ENCODE measurements around the gene RBFOX2.
"Not testable (repeated sequence)": the region's sequence is repeated elsewhere in the genome, so short reads cannot be mapped to it uniquely, and the experiment has no call there.

RBFOX2 gene

GRCh38 chr22:36003972-36004674 is 24.5 kb downstream of the RBFOX2 start:
- DNase-seq, result no peak

- DNase-seq, result no peak
These were observed 25.8 kb downstream of the RBFOX2 start for GRCh38 chr22:36002718-36003260.

DNA sequence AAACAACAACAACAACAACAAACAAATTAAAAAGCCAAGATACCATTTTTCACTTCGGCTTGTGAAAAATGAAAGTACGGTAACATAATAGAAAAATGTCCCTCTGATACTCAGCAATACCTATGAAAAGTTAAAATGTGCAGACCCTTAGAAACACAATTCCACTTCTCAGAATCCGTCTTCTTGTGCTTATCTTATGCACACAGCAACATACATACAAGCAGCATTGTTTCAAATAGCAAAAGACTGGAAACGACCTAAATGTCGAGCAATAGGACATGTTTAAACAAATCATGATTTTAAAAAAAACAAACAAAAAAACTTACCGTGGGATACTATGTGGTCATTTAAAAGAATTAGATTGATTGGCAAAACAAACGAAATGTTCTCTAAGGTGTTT is 26.5 kb downstream of the RBFOX2 start:
- no peak for DNase-seq

DNA sequence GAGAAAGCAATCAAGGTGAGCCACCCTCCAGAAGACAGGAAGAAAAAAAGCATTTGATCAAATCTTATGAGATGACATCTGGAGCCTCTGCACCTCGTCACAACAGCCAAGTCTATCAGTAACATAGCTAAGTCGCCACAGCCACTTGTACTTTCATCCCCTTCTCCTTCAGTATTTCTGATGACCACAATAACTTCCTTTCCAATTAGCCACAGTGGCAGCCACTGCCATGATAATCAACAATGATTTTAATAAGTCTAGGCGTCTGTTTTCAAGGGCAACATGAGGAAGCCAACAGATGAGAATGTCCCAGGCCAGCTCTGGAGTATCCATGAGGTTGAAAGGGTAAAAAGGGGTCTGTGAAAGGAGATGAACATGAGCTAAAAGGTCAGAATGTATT is 29.9 kb downstream of the RBFOX2 start:
- DNase-seq, result no peak

DNA sequence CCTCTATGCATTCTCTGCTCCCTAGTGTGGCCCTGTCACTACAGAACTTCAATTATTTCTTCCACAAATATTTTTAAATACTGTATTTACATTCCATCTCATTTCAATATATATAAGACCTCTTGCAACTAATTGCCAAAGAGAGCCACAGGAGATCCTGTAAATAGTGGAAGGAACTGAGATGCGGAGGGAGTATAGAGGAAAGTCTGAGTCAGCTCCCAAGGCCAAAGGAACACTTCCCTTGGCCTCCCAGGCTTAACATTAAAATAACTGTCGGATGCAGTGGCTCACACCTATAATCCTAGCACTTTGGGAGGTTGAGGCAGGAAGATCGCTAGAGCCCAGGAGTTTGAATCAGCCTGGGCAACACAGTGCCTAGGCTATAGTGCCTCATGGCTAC is 31.2 kb downstream of the RBFOX2 start:
- DNase-seq, result no peak

GRCh38 chr22:35996596-35996995 is 32.0 kb downstream of the RBFOX2 start:
- no peak for DNase-seq

DNA sequence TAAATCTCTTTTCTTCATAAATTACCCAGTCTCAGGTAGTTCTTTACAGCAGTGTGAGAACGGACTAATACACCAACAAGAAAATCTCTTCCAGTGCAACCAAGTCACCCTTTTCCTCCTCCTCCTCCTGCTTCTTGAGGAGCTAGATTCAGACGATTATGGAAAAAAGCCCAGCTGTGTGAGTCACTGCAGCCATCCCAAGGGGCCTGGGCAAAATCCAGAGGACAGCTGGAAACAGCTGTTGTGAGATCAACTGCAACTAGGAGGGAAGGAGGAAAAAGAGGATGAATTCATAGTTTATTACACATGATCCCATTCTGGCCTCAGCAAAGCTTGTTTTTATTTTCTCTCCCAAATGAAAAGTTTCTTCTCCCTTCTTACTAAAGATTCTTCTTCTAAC is 32.9 kb downstream of the RBFOX2 start:
- DNase-seq, result no peak

DNA sequence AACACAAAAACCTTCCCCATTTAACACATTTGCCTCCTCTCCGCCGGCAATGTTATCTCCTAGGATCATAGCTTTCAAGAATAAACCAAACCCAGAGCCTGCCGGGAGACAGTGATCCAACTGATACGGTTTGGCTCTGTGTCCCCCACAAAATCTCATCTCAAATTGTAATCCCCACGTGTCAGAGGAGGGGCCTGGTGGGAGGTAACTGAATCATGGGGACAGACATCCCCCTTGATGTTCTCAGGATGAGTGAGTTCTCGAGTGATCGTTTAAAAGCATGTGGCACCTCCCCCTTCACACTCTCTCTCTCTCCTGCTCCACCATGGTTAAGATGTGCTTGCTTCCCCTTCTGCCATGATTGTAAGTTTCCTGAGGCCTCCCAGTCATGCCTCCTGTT is 33.3 kb downstream of the RBFOX2 start:
- no peak for DNase-seq

- DNase-seq, result not testable (repeated sequence)
These were observed 34.9 kb downstream of the RBFOX2 start for GRCh38 chr22:35993727-35994126.

- DNase-seq, result no peak
These were observed 35.4 kb downstream of the RBFOX2 start for GRCh38 chr22:35993048-35993714.

DNA sequence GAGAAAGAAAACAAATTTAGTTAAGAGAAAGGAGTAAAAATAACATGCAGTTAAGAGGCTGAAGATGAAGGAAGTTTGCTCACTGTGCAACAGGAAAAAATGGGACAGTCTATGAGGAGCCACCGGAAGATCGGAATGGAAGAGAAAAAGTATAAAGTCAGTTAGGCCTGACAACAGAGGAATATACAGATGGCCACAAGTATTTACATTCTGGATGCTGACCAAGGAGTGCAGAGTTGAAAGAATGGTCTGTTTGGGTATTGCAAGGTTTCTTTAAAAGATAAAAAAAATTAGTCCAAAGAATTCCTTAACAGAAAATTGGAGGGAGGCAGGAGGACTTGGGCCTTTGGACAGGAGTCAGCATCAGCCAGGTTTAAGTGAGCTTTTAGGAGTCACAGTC is 37.5 kb downstream of the RBFOX2 start:
- DNase-seq, result no peak

- no peak for DNase-seq
These were observed 40.6 kb downstream of the RBFOX2 start for GRCh38 chr22:35988030-35988429.

- DNase-seq, result no peak
These were observed 41.1 kb downstream of the RBFOX2 start for GRCh38 chr22:35987487-35987886.

- DNase-seq, result no peak
These were observed 42.5 kb downstream of the RBFOX2 start for GRCh38 chr22:35986088-35986487.

GRCh38 chr22:35985371-35985770 is 43.3 kb downstream of the RBFOX2 start:
- DNase-seq, result no peak

DNA sequence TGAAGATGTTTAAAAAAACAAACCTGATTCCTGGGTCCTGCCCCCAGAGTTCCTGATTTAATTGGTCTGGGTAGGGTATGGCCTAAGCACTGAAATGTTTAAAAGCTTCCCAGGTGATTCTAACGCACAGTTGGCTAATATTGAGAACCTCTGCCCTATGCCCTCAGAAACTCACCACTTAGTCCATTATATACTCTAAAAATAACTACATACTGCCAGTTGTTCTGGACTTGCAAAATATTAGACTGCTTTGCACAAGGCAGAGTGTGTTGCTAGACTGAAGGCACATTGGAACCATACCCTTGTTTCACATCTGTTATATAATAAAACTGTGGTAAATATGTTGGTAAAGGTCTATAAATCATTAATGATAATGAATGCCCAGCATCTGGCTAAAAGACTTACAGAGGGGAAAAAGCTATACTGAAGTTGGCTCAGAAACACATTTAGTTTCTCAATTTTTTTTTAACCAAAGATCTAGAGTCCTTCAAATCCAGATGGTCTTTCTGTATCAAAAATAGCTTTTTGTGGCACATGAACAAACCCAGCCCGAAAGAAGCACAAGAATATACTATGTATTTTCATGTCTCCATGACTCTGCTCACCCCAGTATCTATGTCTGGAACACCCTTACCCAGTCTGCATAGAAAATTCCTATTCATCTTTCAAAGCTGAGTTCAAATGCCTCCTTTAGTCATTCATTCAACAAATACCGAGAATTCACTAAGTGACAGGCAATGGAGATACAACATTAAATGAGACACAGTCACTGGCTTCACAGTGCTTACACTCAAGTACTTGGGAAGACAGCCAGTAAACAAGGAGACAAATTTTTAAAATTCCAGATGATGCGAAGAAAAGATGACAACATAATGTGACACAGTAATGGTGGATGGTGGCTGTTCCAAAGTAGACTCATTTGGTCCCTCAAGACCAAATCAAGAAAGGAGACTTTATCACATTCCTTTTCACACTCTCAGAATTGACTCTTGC is 44.1 kb downstream of the RBFOX2 start:
- no peak for DNase-seq

GRCh38 chr22:35981900-35982299 is 46.7 kb downstream of the RBFOX2 start:
- DNase-seq, result no peak

- no peak for DNase-seq
These were observed 49.7 kb downstream of the RBFOX2 start for GRCh38 chr22:35978889-35979288.

DNA sequence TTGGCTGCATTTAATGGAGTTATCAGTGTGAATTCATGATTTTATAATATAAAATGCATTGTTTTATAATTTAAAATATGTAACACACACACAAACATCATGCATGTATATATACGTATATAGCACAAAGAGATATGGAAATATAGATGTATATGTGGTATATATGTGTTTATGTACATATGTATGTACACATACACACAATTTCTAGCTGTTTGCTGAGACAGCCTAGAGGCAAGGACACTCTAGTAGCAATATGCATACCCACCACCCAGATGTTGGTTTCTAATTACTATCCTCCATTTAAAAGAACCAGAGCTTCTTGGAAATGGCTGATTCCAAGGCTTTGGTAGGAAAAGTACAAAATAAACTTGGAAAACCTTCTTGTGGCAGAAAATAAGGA is 50.4 kb downstream of the RBFOX2 start:
- DNase-seq, result no peak

GRCh38 chr22:35977136-35977535 is 51.5 kb downstream of the RBFOX2 start:
- no peak for DNase-seq

DNA sequence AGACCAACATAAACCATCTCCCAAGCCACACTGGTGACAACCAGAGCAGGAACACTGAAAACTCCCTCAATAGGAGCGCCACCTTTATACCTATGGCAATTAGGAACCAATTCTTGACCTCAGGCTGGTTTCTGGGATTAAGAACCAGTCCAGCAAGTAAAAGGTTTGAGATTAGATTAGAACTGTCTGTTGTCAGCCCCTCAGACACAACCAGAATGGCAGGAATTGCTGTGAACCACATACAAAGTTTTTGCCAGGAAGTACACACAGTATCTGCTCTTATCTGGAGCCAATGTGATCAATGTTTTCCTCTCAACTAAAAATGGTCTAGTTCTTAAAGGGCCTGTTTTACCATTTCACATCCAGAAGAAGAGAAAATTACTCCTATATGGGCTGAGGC is 55.2 kb downstream of the RBFOX2 start:
- no peak for DNase-seq

GRCh38 chr22:35972559-35972958 is 56.1 kb downstream of the RBFOX2 start:
- DNase-seq, result no peak

DNA sequence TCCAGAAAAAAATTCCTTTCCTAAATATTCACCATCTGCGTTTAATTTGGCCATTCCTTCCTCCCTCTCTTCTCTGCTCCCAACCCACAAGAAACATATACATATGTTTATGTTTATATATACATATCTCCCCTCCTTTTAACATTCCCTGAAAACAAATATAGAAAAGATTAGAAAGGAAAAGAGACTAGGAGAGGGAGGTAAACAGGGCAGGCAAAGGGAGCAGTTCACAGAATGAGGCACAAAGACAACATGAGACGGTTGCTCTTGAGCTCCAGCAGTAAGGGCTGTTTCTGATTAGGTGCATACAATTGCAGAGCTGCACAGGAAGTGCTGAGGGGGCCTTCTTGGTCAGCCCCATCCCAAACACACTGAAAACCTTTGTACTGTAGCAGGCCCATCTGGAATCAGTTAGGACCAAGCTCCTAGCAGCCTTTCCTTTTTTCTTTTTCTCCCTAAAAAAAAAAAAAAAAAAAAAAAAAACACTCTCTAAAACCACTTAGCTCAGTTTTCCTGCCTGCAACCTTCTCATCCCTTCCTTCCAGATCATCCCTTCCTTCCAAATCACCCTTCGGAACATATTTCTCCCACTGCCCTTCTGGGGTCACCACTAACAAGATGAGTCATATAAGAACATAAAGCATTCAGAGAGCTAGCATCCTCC is 57.0 kb downstream of the RBFOX2 start:
- DNase-seq, result no peak
